ENCODE results near the gene ARHGAP29. TPM values are rescaled to one million over a fixed set of nuclear protein-coding genes. Genes with fewer than 3 reads are reported as not detected.

ARHGAP29 gene
- total RNA-seq, 1 experiment from 2014 or later, result 161 TPM

DNA sequence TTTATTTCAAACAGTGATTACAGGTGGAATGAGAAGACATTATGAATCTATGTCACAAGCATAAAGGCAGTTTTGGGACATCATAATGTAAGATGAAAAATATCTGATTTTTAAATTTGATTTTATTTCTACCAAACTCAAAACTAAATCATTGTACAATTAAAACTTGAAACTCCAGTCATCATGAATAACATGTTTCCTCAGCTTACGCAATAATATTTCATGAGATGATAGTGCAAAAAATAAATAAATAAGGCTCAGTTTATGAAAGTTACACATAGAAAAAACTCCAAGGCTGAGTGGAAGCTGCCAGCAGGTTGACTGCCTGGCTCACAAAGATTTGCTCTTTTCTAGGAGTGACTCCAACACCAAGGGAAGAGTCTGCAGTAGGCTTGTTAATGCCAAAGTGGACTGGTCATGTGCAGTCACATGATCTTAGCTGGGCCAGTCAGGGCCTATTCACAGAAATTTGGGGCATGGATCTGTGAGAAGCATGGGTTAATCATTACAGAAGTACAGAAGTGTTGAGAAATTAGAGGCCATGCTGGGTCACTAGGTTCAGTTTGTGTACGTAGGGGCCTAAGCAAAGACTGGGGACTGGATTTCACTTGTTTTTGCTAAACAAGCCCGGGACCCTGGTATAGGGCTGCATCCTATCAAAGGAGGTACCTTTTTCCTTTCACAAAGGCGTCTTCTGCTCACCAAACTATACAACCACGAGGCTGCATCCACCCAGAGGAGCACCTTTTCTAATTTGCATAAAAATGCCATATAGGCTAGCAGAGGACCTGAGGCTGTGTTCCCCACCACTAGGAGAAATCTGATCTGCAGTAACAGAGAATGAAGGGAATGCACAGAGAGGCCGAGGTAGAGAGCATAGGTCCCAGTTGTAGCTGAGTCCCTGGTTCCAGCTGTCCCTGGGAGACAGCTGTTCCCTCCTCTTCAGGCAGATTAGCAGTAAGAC, 111.6 kb downstream of the ARHGAP29 start:
- ATAC-seq, result no peak

DNA sequence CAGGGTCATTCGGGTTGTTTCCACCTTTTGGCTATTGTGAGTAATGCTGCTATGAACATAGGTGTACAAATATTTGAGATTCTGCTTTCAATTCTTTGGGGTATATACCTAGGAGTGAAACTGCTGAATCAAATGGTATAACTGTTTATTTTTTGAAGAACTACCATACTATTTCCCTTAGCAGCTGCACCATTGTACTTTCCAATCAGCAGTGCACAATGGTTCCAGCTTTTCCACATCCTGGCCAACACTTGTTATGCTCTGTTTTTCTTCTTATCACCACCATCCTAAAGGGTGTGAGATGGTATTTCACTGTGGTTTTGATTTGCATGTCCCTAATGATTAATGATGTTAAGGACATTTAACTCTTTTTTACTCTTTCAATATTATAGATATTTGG, 112.8 kb downstream of the ARHGAP29 start:
- no peak overlapping the region for H3K27ac ChIP-seq (ENCODE audit: low read length)
- H3K9me2 ChIP-seq (replicated peaks; ENCODE audit: low read length), result no peaks in the 10 kb centered on the region
- no peaks in the 10 kb centered on the region for H3K36me3 ChIP-seq (ENCODE audit: low read depth, low read length)
- H3K9me3 ChIP-seq (ENCODE audit: low read length), result no peaks in the 10 kb centered on the region
- DNase-seq (no peak), ATAC-seq (no peak)
- no peaks in the 10 kb centered on the region for H3K79me2 ChIP-seq (ENCODE audit: low read length)
- H2AFZ ChIP-seq (ENCODE audit: low read length), result no peak overlapping the region
- intact Hi-C loops (cut with micrococcal nuclease), result no loop called here
- H3K4me3 ChIP-seq (ENCODE audit: low read length), result no peak overlapping the region
- ChIA-PET POLR2A (ENCODE audit: unreplicated experiment) (no interaction called here), CTCF (interaction anchor here (0.6 kb wide), 1 partner anchor 211 kb away, joined by 5 read pairs; no protein-coding TSS in a partner anchor)
- no peaks in the 10 kb centered on the region for H4K20me1 ChIP-seq (ENCODE audit: low read length)
- TF ChIP-seq EZH2 (IDR thresholded peaks at IDR 0.05; ENCODE audit: low read length, unreplicated experiment) (no peak), EZH2phosphoT487 (IDR thresholded peaks at IDR 0.05; ENCODE audit: borderline replicate concordance, low read length) (no peak)
- TF ChIP-seq, protein P1, sequence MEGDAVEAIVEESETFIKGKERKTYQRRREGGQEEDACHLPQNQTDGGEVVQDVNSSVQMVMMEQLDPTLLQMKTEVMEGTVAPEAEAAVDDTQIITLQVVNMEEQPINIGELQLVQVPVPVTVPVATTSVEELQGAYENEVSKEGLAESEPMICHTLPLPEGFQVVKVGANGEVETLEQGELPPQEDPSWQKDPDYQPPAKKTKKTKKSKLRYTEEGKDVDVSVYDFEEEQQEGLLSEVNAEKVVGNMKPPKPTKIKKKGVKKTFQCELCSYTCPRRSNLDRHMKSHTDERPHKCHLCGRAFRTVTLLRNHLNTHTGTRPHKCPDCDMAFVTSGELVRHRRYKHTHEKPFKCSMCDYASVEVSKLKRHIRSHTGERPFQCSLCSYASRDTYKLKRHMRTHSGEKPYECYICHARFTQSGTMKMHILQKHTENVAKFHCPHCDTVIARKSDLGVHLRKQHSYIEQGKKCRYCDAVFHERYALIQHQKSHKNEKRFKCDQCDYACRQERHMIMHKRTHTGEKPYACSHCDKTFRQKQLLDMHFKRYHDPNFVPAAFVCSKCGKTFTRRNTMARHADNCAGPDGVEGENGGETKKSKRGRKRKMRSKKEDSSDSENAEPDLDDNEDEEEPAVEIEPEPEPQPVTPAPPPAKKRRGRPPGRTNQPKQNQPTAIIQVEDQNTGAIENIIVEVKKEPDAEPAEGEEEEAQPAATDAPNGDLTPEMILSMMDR (conservative IDR thresholded peaks at IDR 0.05; ENCODE audit: low read depth, low read length), result no peak
- H3K27me3 ChIP-seq (ENCODE audit: low read length), result no peaks in the 10 kb centered on the region
- H3F3A ChIP-seq (ENCODE audit: low read length, unreplicated experiment), result no peaks in the 10 kb centered on the region
- H3K9ac ChIP-seq (ENCODE audit: low read length), result no peak overlapping the region
- no TSS peak for BruUV-seq (replicated peaks)
- H3K4me2 ChIP-seq (ENCODE audit: low read length), result no peak overlapping the region
- no peaks in the 10 kb centered on the region for H3K4me1 ChIP-seq (ENCODE audit: insufficient read depth, low read length)

More for the DNA sequence above, 111.6 kb downstream of the ARHGAP29 start:
- BruUV-seq (replicated peaks), result no TSS peak
- Histone ChIP-seq H3K4me3 (ENCODE audit: low read length) (no peak overlapping the region), H3K9ac (ENCODE audit: low read length) (no peak overlapping the region), H3K9me2 (replicated peaks; ENCODE audit: low read length) (no peaks in the 10 kb centered on the region), H3K79me2 (ENCODE audit: low read length) (no peaks in the 10 kb centered on the region), H3K36me3 (ENCODE audit: low read depth, low read length) (no peaks in the 10 kb centered on the region), H3K9me3 (ENCODE audit: low read length) (no peaks in the 10 kb centered on the region), H3K27me3 (ENCODE audit: low read length) (no peaks in the 10 kb centered on the region), H3F3A (ENCODE audit: low read length, unreplicated experiment) (no peaks in the 10 kb centered on the region), H3K27ac (ENCODE audit: low read length) (no peak overlapping the region), H3K4me1 (ENCODE audit: insufficient read depth, low read length) (no peaks in the 10 kb centered on the region), H2AFZ (ENCODE audit: low read length) (no peak overlapping the region), H3K4me2 (ENCODE audit: low read length) (no peak overlapping the region), H4K20me1 (ENCODE audit: low read length) (no peaks in the 10 kb centered on the region)
- POLR2A ChIA-PET (ENCODE audit: unreplicated experiment), result interaction anchor here (0.5 kb wide), 1 partner anchor 212 kb away, joined by 3 read pairs; no protein-coding TSS in a partner anchor
- no peak for DNase-seq
- TF ChIP-seq, protein P1 (conservative IDR thresholded peaks at IDR 0.05; ENCODE audit: low read depth, low read length), result no peak
- TF ChIP-seq EZH2 (IDR thresholded peaks at IDR 0.05; ENCODE audit: low read length, unreplicated experiment), result no peak
- intact Hi-C loops (cut with micrococcal nuclease), result no loop called here
- CTCF ChIA-PET, result no interaction called here
